Uterus (tissue), 4 donors: Measurements from ENCODE around the gene CAMTA1. TPM values are rescaled to one million over a fixed set of nuclear protein-coding genes. Genes with fewer than 3 reads are reported as not detected.

ENCODE experiments used
- DNase-seq, 2 donors: peaks; one replicate each; pipeline ENCODE4 v3.0.0-alpha.2; 2019 to 2020
- H3K27ac ChIP-seq, 2 donors: fragments of 200-600 bp; sonication (generic); 1 replicate in 1 of 2; 2 replicates in 1 of 2; pipeline ENCODE4 v1.5.1; 2016 to 2018
- H3K27me3 ChIP-seq, 2 donors: fragments of 200-600 bp; sonication (generic); one replicate each; pipeline ENCODE4 v1.5.1; 2018 to 2019; ENCODE audit warnings: control low read depth in 1 of 2
- H3K36me3 ChIP-seq, 2 donors: fragments of 200-600 bp; sonication (generic); one replicate each; pipeline ENCODE4 v1.5.1; 2019; ENCODE audit warnings: control low read depth in 1 of 2
- H3K4me1 ChIP-seq, 2 donors: fragments of 200-600 bp; sonication (generic); one replicate each; pipeline ENCODE4 v1.5.1; 2018 to 2019; ENCODE audit warnings: control low read depth in 1 of 2
- H3K4me3 ChIP-seq, 2 donors: fragments of 200-600 bp; sonication (generic); 1 replicate in 1 of 2; 2 replicates in 1 of 2; pipeline ENCODE4 v1.5.1; 2018 to 2019; ENCODE audit warnings: mild to moderate bottlenecking in 1 of 2
- H3K9me3 ChIP-seq, 2 donors: fragments of 200-600 bp; sonication (generic); one replicate each; pipeline ENCODE4 v1.5.1; 2019; ENCODE audit warnings: control low read depth in 1 of 2
- CTCF ChIP-seq, 4 experiments: fragments of 200-600 bp in 2 of 4; fragments of 450-650 bp in 2 of 4; sonication (generic) in 2 of 4; IDR thresholded peaks; one replicate each; pipeline ENCODE4 v1.5.1; 2016 to 2019; ENCODE audit warnings: antibody characterized with exemption in 4 of 4, mild to moderate bottlenecking in 2 of 4, moderate library complexity in 1 of 4
- POLR2A ChIP-seq, 2 donors: fragments of 450-650 bp; IDR thresholded peaks; one replicate each; pipeline ENCODE4 v1.6.1; 2016; ENCODE audit warnings: antibody characterized with exemption in 2 of 2, mild to moderate bottlenecking in 1 of 2, moderate library complexity in 1 of 2
- intact Hi-C: fragments of 100-400 bp; cut with DNase I; formaldehyde crosslinking; loops from one replicate; pipeline ENCODE4 v1.15.1; 2023; ENCODE audit warnings: low total_unique reads
- total RNA-seq, 4 donors: library from RNA; depleted of rRNA in 3 of 4; stranded (reverse); fragments of >200 nt in 3 of 4; gene quantifications; one replicate each; pipeline versions ENCODE4 v1.1.0 to v1.2.4, GENCODE V29; 2014 to 2023
- donor health status: DM: yes; HTN: yes; CAD: no.

The CAMTA1 gene
- total RNA-seq, 4 donors from 2014 or later = 29.7 to 427 (median 64.8) TPM

- no peaks in the 10 kb centered on the region for H3K9me3 ChIP-seq
- H3K27me3 ChIP-seq = no peaks in the 10 kb centered on the region
- H3K36me3 ChIP-seq = no peaks in the 10 kb centered on the region
- DNase-seq = no peak
- no peaks in the 10 kb centered on the region for H3K4me1 ChIP-seq
- no peak overlapping the region for H3K27ac ChIP-seq
- TF ChIP-seq CTCF (IDR thresholded peaks at IDR 0.05) (no peak), POLR2A (IDR thresholded peaks at IDR 0.05) (no peak)
- H3K4me3 ChIP-seq = no peak overlapping the region
- intact Hi-C loops = no loop called here
Measured at GRCh38 chr1:7568901-7569524, 783.8 kb downstream of the CAMTA1 start.

GRCh38 chr1:7570311-7570710, 785.1 kb downstream of the CAMTA1 start:
- DNase-seq = no peak
- Histone ChIP-seq H3K27ac (no peak overlapping the region), H3K4me1 (no peaks in the 10 kb centered on the region), H3K9me3 (no peaks in the 10 kb centered on the region), H3K4me3 (no peak overlapping the region), H3K36me3 (no peaks in the 10 kb centered on the region), H3K27me3 (no peaks in the 10 kb centered on the region)
- intact Hi-C loops = no loop called here
- TF ChIP-seq CTCF (IDR thresholded peaks at IDR 0.05) (no peak), POLR2A (IDR thresholded peaks at IDR 0.05) (no peak)

- H3K27me3 ChIP-seq = no peaks in the 10 kb centered on the region
- no peaks in the 10 kb centered on the region for H3K4me1 ChIP-seq
- no peak overlapping the region for H3K4me3 ChIP-seq
- no peak for DNase-seq
- intact Hi-C loops = no loop called here
- H3K36me3 ChIP-seq = no peaks in the 10 kb centered on the region
- no peaks in the 10 kb centered on the region for H3K9me3 ChIP-seq
- H3K27ac ChIP-seq = no peak overlapping the region
- no peak for TF ChIP-seq POLR2A (IDR thresholded peaks at IDR 0.05)
- no peak for TF ChIP-seq CTCF (IDR thresholded peaks at IDR 0.05)
Measured at GRCh38 chr1:7572654-7573152, 787.4 kb downstream of the CAMTA1 start.

- no peaks in the 10 kb centered on the region for H3K36me3 ChIP-seq
- no peaks in the 10 kb centered on the region for H3K4me1 ChIP-seq
- no peak overlapping the region for H3K27ac ChIP-seq
- no peak for TF ChIP-seq POLR2A (IDR thresholded peaks at IDR 0.05)
- TF ChIP-seq CTCF (IDR thresholded peaks at IDR 0.05) = no peak
- H3K4me3 ChIP-seq = no peak overlapping the region
- intact Hi-C loops = no loop called here
- no peaks in the 10 kb centered on the region for H3K9me3 ChIP-seq
- H3K27me3 ChIP-seq = no peaks in the 10 kb centered on the region
- no peak for DNase-seq
Measured at GRCh38 chr1:7573481-7573880, 788.2 kb downstream of the CAMTA1 start.

- intact Hi-C loops = no loop called here
- no peaks in the 10 kb centered on the region for H3K9me3 ChIP-seq
- peak in 1 of 2 donors; percentile 29 for DNase-seq
Measured at GRCh38 chr1:7574121-7575040, 789.1 kb downstream of the CAMTA1 start.

More at GRCh38 chr1:7574121-7575040, 789.1 kb downstream of the CAMTA1 start:
- TF ChIP-seq CTCF (IDR thresholded peaks at IDR 0.05) (no peak), POLR2A (IDR thresholded peaks at IDR 0.05) (no peak)
- Histone ChIP-seq H3K4me3 (no peak overlapping the region), H3K36me3 (no peaks in the 10 kb centered on the region), H3K27me3 (no peaks in the 10 kb centered on the region), H3K27ac (no peak overlapping the region), H3K4me1 (no peaks in the 10 kb centered on the region)
